ENCODE measurements around the gene ECHDC3.
A peak's percentile ranks its signal among the peaks of the same experiment; 100 is the strongest.

ECHDC3 gene

DNA sequence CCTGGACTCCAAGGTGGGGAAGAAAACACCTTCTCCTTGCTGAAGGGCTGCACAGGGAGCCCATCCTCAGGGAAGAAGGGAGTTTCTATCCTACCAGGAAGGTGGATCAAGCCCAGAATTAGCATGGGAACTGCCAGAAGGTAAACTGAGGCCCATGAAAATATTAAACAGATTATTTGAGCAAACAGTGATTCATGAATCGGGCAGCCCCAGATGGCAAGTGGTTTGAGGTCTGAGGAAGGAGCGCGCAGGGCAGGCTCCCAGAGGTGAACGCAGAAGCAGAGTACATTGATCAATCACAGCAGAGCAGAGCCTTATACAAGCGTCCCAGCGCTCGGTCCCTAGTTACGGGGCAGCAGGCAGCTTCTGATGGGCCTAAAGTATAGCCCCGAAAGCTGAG lies 45.2 kb downstream of the ECHDC3 start:
- Histone ChIP-seq H3K36me3 (ENCODE audit: control insufficient read depth in 2 of 2, insufficient read depth in 1 of 2, low read length in 2 of 2) (no peaks in the 10 kb centered on the region), H3K4me1 (ENCODE audit: control insufficient read depth, insufficient read depth, low read length) (no peaks in the 10 kb centered on the region), H3K27ac (ENCODE audit: extremely low read depth, low read depth, low read length) (no peak overlapping the region), H3K4me3 (ENCODE audit: low read depth, low read length) (no peak overlapping the region), H3K9me3 (ENCODE audit: control insufficient read depth, insufficient read depth, low read depth, low read length) (no peaks in the 10 kb centered on the region)
- POLR2A ChIA-PET, result no interaction called here
- TF ChIP-seq, protein P1, sequence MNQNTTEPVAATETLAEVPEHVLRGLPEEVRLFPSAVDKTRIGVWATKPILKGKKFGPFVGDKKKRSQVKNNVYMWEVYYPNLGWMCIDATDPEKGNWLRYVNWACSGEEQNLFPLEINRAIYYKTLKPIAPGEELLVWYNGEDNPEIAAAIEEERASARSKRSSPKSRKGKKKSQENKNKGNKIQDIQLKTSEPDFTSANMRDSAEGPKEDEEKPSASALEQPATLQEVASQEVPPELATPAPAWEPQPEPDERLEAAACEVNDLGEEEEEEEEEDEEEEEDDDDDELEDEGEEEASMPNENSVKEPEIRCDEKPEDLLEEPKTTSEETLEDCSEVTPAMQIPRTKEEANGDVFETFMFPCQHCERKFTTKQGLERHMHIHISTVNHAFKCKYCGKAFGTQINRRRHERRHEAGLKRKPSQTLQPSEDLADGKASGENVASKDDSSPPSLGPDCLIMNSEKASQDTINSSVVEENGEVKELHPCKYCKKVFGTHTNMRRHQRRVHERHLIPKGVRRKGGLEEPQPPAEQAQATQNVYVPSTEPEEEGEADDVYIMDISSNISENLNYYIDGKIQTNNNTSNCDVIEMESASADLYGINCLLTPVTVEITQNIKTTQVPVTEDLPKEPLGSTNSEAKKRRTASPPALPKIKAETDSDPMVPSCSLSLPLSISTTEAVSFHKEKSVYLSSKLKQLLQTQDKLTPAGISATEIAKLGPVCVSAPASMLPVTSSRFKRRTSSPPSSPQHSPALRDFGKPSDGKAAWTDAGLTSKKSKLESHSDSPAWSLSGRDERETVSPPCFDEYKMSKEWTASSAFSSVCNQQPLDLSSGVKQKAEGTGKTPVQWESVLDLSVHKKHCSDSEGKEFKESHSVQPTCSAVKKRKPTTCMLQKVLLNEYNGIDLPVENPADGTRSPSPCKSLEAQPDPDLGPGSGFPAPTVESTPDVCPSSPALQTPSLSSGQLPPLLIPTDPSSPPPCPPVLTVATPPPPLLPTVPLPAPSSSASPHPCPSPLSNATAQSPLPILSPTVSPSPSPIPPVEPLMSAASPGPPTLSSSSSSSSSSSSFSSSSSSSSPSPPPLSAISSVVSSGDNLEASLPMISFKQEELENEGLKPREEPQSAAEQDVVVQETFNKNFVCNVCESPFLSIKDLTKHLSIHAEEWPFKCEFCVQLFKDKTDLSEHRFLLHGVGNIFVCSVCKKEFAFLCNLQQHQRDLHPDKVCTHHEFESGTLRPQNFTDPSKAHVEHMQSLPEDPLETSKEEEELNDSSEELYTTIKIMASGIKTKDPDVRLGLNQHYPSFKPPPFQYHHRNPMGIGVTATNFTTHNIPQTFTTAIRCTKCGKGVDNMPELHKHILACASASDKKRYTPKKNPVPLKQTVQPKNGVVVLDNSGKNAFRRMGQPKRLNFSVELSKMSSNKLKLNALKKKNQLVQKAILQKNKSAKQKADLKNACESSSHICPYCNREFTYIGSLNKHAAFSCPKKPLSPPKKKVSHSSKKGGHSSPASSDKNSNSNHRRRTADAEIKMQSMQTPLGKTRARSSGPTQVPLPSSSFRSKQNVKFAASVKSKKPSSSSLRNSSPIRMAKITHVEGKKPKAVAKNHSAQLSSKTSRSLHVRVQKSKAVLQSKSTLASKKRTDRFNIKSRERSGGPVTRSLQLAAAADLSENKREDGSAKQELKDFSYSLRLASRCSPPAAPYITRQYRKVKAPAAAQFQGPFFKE (tag by site-specific recombination; IDR thresholded peaks at IDR 0.05; ENCODE audit: borderline replicate concordance), result no peak
- peak; percentile 92 for TF ChIP-seq ZNF549 (tag by site-specific recombination; IDR thresholded peaks at IDR 0.05)
- CTCF ChIA-PET, result interaction anchor here (0.8 to 1.6 kb wide), 2 partner anchors 33 to 199 kb away, joined by 3 to 9 read pairs; no protein-coding TSS in a partner anchor

DNA sequence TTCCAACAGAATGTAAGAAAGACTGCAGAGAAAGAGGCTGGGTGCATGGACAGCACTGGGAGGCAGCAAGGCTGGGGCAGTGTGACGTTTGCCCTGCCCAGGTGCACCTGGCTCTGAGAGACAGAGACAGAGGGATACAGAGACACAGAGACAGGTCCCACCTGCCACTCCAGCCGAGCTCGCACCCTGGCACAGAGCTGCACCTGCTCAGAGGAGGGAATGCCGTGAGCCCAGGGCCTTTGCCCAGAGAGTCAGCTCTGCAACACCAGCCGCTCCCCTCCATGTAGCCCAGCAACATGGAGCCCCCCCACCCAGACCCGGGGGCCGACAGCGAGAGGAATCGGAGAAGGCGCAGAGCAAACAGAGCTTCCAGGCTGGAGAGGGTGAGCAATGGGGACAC lies 45.7 kb downstream of the ECHDC3 start:
- no peak overlapping the region for H3K4me3 ChIP-seq (ENCODE audit: low read depth, low read length)
- H3K4me1 ChIP-seq (ENCODE audit: control insufficient read depth, insufficient read depth, low read length), result no peaks in the 10 kb centered on the region
- H3K27ac ChIP-seq (ENCODE audit: extremely low read depth, low read depth, low read length), result no peak overlapping the region
- ChIA-PET CTCF (interaction anchor here (1.6 kb wide), 1 partner anchor 199 kb away, joined by 9 read pairs; no protein-coding TSS in a partner anchor), POLR2A (no interaction called here)
- no peaks in the 10 kb centered on the region for H3K9me3 ChIP-seq (ENCODE audit: control insufficient read depth, insufficient read depth, low read depth, low read length)
- TF ChIP-seq IKZF3 (tag by site-specific recombination; IDR thresholded peaks at IDR 0.05) (no peak), ZNF169 (tag by site-specific recombination; IDR thresholded peaks at IDR 0.05) (no peak), ZNF623 (tag by site-specific recombination; IDR thresholded peaks at IDR 0.05) (no peak), ZNF777 (tag by site-specific recombination; IDR thresholded peaks at IDR 0.05; ENCODE audit: borderline replicate concordance) (no peak), ZNF292 (tag by site-specific recombination; IDR thresholded peaks at IDR 0.05; ENCODE audit: borderline replicate concordance, low read depth) (no peak), YY1 (tag by site-specific recombination; IDR thresholded peaks at IDR 0.05) (no peak), EGR2 (tag by site-specific recombination; IDR thresholded peaks at IDR 0.05; ENCODE audit: low read depth) (no peak), ZFHX2 (tag by site-specific recombination; conservative IDR thresholded peaks at IDR 0.05) (no peak), ZNF266 (tag by site-specific recombination; IDR thresholded peaks at IDR 0.05; ENCODE audit: low read depth) (no peak), ZNF530 (tag by site-specific recombination; IDR thresholded peaks at IDR 0.05; ENCODE audit: low read depth) (no peak), ZNF837 (tag by site-specific recombination; IDR thresholded peaks at IDR 0.05) (no peak)
- TF ChIP-seq, protein P2, sequence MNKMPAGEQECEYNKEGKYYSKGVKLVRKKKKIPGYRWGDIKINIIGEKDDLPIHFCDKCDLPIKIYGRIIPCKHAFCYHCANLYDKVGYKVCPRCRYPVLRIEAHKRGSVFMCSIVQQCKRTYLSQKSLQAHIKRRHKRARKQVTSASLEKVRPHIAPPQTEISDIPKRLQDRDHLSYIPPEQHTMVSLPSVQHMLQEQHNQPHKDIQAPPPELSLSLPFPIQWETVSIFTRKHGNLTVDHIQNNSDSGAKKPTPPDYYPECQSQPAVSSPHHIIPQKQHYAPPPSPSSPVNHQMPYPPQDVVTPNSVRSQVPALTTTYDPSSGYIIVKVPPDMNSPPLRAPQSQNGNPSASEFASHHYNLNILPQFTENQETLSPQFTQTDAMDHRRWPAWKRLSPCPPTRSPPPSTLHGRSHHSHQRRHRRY (tag by site-specific recombination; IDR thresholded peaks at IDR 0.05), result no peak
- H3K36me3 ChIP-seq (ENCODE audit: control insufficient read depth in 2 of 2, insufficient read depth in 1 of 2, low read length in 2 of 2), result no peaks in the 10 kb centered on the region

DNA sequence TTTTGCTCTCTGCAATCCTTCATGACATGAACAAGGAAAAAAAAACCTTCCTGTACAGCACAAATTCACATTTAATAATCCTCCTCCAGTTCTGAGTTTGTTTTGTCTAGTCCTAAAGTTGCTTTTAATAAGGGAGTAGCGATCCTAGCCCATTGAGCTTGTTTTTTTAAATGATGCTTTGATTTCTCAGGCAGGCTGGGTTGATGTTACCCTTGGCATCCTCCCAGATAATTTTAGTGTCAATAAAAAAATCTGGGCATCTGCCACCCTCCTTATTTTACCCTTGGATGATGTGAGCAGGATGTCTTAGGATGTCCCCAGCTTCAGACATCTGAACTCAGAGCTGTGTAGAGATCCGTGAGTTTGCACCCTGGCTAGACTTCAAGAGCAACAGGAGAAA lies 47.1 kb downstream of the ECHDC3 start:
- CTCF ChIA-PET, result interaction anchor here (0.6 to 2.8 kb wide), 4 partner anchors 30 to 251 kb away, joined by 3 to 25 read pairs (median 5); no protein-coding TSS in a partner anchor
- no peaks in the 10 kb centered on the region for H3K9me3 ChIP-seq (ENCODE audit: control insufficient read depth, insufficient read depth, low read depth, low read length)
- TF ChIP-seq ZEB2 (tag by site-specific recombination; IDR thresholded peaks at IDR 0.05), result no peak
- no peak for TF ChIP-seq ZNF600 (tag by site-specific recombination; IDR thresholded peaks at IDR 0.05)
- TF ChIP-seq SP2 (tag by site-specific recombination; IDR thresholded peaks at IDR 0.05), result no peak
- TF ChIP-seq WT1 (tag by site-specific recombination; IDR thresholded peaks at IDR 0.05), result peak; percentile 89
- TF ChIP-seq ZFP69B (tag by site-specific recombination; IDR thresholded peaks at IDR 0.05), result no peak
- TF ChIP-seq, protein P3, sequence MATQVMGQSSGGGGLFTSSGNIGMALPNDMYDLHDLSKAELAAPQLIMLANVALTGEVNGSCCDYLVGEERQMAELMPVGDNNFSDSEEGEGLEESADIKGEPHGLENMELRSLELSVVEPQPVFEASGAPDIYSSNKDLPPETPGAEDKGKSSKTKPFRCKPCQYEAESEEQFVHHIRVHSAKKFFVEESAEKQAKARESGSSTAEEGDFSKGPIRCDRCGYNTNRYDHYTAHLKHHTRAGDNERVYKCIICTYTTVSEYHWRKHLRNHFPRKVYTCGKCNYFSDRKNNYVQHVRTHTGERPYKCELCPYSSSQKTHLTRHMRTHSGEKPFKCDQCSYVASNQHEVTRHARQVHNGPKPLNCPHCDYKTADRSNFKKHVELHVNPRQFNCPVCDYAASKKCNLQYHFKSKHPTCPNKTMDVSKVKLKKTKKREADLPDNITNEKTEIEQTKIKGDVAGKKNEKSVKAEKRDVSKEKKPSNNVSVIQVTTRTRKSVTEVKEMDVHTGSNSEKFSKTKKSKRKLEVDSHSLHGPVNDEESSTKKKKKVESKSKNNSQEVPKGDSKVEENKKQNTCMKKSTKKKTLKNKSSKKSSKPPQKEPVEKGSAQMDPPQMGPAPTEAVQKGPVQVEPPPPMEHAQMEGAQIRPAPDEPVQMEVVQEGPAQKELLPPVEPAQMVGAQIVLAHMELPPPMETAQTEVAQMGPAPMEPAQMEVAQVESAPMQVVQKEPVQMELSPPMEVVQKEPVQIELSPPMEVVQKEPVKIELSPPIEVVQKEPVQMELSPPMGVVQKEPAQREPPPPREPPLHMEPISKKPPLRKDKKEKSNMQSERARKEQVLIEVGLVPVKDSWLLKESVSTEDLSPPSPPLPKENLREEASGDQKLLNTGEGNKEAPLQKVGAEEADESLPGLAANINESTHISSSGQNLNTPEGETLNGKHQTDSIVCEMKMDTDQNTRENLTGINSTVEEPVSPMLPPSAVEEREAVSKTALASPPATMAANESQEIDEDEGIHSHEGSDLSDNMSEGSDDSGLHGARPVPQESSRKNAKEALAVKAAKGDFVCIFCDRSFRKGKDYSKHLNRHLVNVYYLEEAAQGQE (tag by site-specific recombination; IDR thresholded peaks at IDR 0.05), result no peak
- TF ChIP-seq, protein P2 (tag by site-specific recombination; IDR thresholded peaks at IDR 0.05), result no peak

More for the DNA sequence above, 47.1 kb downstream of the ECHDC3 start:
- POLR2A ChIA-PET, result no interaction called here
- Histone ChIP-seq H3K27ac (ENCODE audit: extremely low read depth, low read depth, low read length) (no peak overlapping the region), H3K4me3 (ENCODE audit: low read depth, low read length) (no peak overlapping the region), H3K36me3 (ENCODE audit: control insufficient read depth in 2 of 2, insufficient read depth in 1 of 2, low read length in 2 of 2) (no peaks in the 10 kb centered on the region), H3K4me1 (ENCODE audit: control insufficient read depth, insufficient read depth, low read length) (no peaks in the 10 kb centered on the region)

Data from HEK293 (cell line).